Activated CD8-positive, alpha-beta memory T cell treated with anti-CD3 and anti-CD28 coated beads, Interleukin-2, amount 10 ng/mL, durations not matched to agents 7 days and 5 days (primary cell): ENCODE data around the gene YBX3. TPM values are rescaled to one million over a fixed set of nuclear protein-coding genes. Genes with fewer than 3 reads are reported as not detected.

ENCODE experiments used
- ATAC-seq: fragments of 150-1000 bp; cut with Tn5 transposase; one replicate; pipeline ENCODE4 v1.10.0; 2021; ENCODE audit warnings: moderate library complexity
- CTCF ChIA-PET: fragments of 350-600 bp; sonication (Branson Sonifier 250); formaldehyde crosslinking; loops from one replicate; lab custom pipeline; 2021; ENCODE audit warnings: antibody characterized with exemption; lab: Charles Lee
- DNase-seq: peaks from one replicate; pipeline ENCODE4 v3.0.0-alpha.2; 2020
- H3K27ac Mint-ChIP-seq: one replicate; pipeline ENCODE4 v1.8.0; 2021; ENCODE audit warnings: mild to moderate bottlenecking, mixed read lengths
- H3K27me3 Mint-ChIP-seq: one replicate; pipeline ENCODE4 v1.8.0; 2021; ENCODE audit warnings: mixed read lengths
- H3K36me3 Mint-ChIP-seq: one replicate; pipeline ENCODE4 v1.8.0; 2021; ENCODE audit warnings: mild to moderate bottlenecking, mixed read lengths
- H3K4me1 Mint-ChIP-seq: one replicate; pipeline ENCODE4 v1.8.0; 2021; ENCODE audit warnings: mixed read lengths
- H3K4me3 Mint-ChIP-seq: one replicate; pipeline ENCODE4 v1.8.0; 2021; ENCODE audit warnings: mild to moderate bottlenecking, moderate library complexity, mixed read lengths
- H3K9me3 Mint-ChIP-seq: one replicate; pipeline ENCODE4 v1.8.0; 2022; ENCODE audit warnings: low read depth, mixed read lengths
- total RNA-seq, 2 experiments: library from RNA; stranded (reverse); gene quantifications; one replicate each; pipeline ENCODE4 v1.2.3, GENCODE V29; 2021

Gene YBX3
- total RNA-seq, 2 experiments from 2014 or later, result 122 to 139 TPM

DNA sequence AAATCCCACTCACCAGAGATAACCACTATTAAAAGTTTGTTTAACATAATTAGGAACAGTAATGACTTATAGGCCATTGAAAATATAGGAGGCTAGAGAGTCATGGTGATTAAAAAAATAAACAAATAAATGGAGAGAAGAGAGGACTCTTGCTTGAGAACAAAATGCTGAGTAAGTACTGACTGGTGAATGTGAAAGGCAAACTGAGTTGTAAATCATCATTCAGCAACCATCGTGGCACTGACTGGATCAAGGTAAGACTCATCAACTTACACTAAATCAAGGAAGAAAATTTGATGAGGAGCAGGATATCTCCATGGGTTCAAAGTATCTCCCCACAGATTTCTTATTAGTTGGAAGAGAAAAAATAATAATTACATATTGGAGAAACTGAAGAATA is 14.1 kb upstream of the YBX3 start:
- Mint-ChIP-seq H3K9me3 (no peaks in the 10 kb centered on the region), H3K36me3 (no peaks in the 10 kb centered on the region), H3K4me3 (no peak overlapping the region), H3K27me3 (peaks cover 19% of the 10 kb centered on the region), H3K27ac (no peak overlapping the region), H3K4me1 (peaks cover 4% of the 10 kb centered on the region)
- no peak for DNase-seq
- ATAC-seq, result no peak
- CTCF ChIA-PET, result no interaction called here

- CTCF ChIA-PET, result no interaction called here
- Mint-ChIP-seq H3K4me3 (no peak overlapping the region), H3K27me3 (peaks cover 24% of the 10 kb centered on the region)
Observed at GRCh38 chr12:10736463-10736862, 13.3 kb upstream of the YBX3 start.

GRCh38 chr12:10735428-10735827 is 12.3 kb upstream of the YBX3 start:
- H3K4me1 Mint-ChIP-seq, result peaks cover 6% of the 10 kb centered on the region
- no peak overlapping the region for H3K4me3 Mint-ChIP-seq
- H3K27ac Mint-ChIP-seq, result no peak overlapping the region
- CTCF ChIA-PET, result no interaction called here
- no peaks in the 10 kb centered on the region for H3K9me3 Mint-ChIP-seq
- no peaks in the 10 kb centered on the region for H3K36me3 Mint-ChIP-seq
- ATAC-seq, result no peak
- DNase-seq, result no peak
- H3K27me3 Mint-ChIP-seq, result peaks cover 25% of the 10 kb centered on the region

More at GRCh38 chr12:10736463-10736862, 13.3 kb upstream of the YBX3 start:
- Mint-ChIP-seq H3K27ac (no peak overlapping the region), H3K9me3 (no peaks in the 10 kb centered on the region), H3K36me3 (no peaks in the 10 kb centered on the region), H3K4me1 (peaks cover 6% of the 10 kb centered on the region)
- ATAC-seq (no peak), DNase-seq (no peak)

DNA sequence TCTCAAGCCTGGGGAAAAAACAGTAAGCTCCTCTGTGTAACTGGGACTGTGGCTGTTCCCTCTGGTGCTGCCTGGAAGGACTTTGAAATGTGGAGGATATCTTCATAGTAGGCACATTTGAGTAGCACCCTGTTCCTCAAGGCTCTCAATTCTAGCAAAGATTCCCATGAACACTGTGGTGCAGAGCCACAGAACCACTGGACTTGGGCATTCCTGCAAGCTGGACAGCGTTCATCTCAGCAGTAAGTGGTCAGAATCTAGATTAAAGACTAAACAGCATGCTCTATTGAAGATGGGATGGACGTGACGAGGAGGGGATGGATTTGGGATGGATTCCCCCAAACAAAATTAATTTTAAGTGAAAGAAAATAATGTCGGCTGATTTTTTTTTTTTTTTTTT is 9.4 kb upstream of the YBX3 start:
- peaks cover 38% of the 10 kb centered on the region for H3K27me3 Mint-ChIP-seq
- H3K4me1 Mint-ChIP-seq, result peaks cover 2% of the 10 kb centered on the region
- DNase-seq (no peak), ATAC-seq (no peak)
- H3K9me3 Mint-ChIP-seq, result no peaks in the 10 kb centered on the region
- H3K4me3 Mint-ChIP-seq, result no peak overlapping the region
- H3K27ac Mint-ChIP-seq, result no peak overlapping the region
- no peaks in the 10 kb centered on the region for H3K36me3 Mint-ChIP-seq
- CTCF ChIA-PET, result interaction anchor here (1.9 kb wide), 1 partner anchor 18 kb away, joined by 4 read pairs; no protein-coding TSS in a partner anchor

- no peaks in the 10 kb centered on the region for H3K9me3 Mint-ChIP-seq
- ATAC-seq (no peak), DNase-seq (no peak)
- peaks cover 42% of the 10 kb centered on the region for H3K27me3 Mint-ChIP-seq
- no peaks in the 10 kb centered on the region for H3K36me3 Mint-ChIP-seq
- CTCF ChIA-PET, result interaction anchor here (1.9 kb wide), 1 partner anchor 18 kb away, joined by 4 read pairs; no protein-coding TSS in a partner anchor
- H3K4me1 Mint-ChIP-seq, result peaks cover 2% of the 10 kb centered on the region
- H3K27ac Mint-ChIP-seq, result no peak overlapping the region
- no peak overlapping the region for H3K4me3 Mint-ChIP-seq
Observed at GRCh38 chr12:10732066-10732465, 8.9 kb upstream of the YBX3 start.

DNA sequence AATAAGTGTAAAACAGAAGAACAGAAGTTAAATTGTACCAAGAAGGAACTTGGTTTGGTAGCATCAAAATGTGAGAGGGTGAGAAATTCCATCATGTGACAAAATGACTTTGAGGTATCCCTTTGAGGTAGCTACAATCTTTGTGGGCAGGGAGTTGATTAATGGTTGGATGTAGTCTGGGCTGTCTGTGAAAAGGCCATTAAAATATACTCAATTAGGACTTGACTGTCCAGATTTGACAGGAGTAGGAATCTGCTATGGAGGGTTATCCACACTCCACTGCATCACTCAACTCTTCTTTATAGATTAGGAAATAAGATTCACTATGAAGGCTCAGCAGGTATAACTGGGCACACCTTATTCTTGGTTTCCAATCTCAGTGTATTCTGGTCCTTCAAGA is 7.4 kb upstream of the YBX3 start:
- H3K4me1 Mint-ChIP-seq, result peaks cover 2% of the 10 kb centered on the region
- no peak overlapping the region for H3K27ac Mint-ChIP-seq
- CTCF ChIA-PET, result interaction anchor here (2.2 kb wide), 1 partner anchor 19 kb away, joined by 9 read pairs; no protein-coding TSS in a partner anchor
- H3K9me3 Mint-ChIP-seq, result no peaks in the 10 kb centered on the region
- H3K4me3 Mint-ChIP-seq, result no peak overlapping the region
- H3K36me3 Mint-ChIP-seq, result no peaks in the 10 kb centered on the region
- H3K27me3 Mint-ChIP-seq, result peaks cover 52% of the 10 kb centered on the region
- ATAC-seq (no peak), DNase-seq (no peak)

DNA sequence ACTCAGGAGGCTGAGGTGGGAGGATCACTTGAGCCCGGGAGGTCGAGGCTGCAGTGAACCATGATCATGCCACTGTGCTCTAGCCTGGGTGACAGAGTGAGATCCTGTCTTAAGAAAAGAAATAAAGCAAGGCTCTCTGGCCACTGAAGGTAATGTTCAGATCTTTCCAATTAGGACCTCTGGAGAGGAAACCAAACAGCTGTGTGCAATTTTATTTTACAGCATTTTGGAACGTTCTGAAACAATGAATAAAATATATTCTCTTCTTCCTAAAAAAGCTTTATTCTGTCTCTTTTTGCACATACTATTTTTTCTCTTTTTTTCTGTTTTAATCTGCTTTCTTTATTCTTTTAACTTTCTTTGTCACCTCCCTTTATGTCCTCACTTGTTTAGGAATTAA is 5.0 kb upstream of the YBX3 start:
- Mint-ChIP-seq H3K27me3 (peaks cover 64% of the 10 kb centered on the region), H3K27ac (no peak overlapping the region), H3K4me3 (no peak overlapping the region), H3K36me3 (no peaks in the 10 kb centered on the region), H3K9me3 (no peaks in the 10 kb centered on the region), H3K4me1 (peaks cover 12% of the 10 kb centered on the region)
- no peak for ATAC-seq
- no peak for DNase-seq
- CTCF ChIA-PET, result interaction anchor here (1.3 kb wide), 1 partner anchor 22 kb away, joined by 4 read pairs; no protein-coding TSS in a partner anchor

- no peak overlapping the region for H3K27ac Mint-ChIP-seq
- peaks cover 12% of the 10 kb centered on the region for H3K4me1 Mint-ChIP-seq
- H3K36me3 Mint-ChIP-seq, result no peaks in the 10 kb centered on the region
- CTCF ChIA-PET, result no interaction called here
- H3K9me3 Mint-ChIP-seq, result no peaks in the 10 kb centered on the region
- peaks cover 57% of the 10 kb centered on the region for H3K27me3 Mint-ChIP-seq
- ATAC-seq (no peak), DNase-seq (no peak)
- no peak overlapping the region for H3K4me3 Mint-ChIP-seq
Observed at GRCh38 chr12:10726945-10727344, 3.8 kb upstream of the YBX3 start.

DNA sequence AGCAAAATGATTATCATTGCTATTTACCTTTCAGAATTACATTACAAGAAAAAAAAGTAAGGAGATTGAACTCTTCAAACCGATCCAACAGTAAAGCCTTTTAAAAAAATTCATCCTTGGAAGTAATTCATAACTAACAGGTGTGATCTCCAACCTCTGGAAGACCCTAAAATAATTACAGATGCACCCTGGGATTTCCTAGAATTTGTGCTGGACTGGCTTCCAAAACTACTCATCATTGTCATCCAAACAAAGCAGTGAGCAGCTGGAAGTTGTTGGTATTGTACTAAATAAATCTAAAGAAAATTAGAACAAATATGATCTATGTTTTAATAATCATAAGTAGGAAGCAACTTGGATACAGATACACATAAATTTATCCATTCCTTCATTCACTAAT is 1.9 kb upstream of the YBX3 start:
- DNase-seq (no peak), ATAC-seq (no peak)
- Mint-ChIP-seq H3K4me3 (no peak overlapping the region), H3K4me1 (peaks cover 27% of the 10 kb centered on the region), H3K9me3 (no peaks in the 10 kb centered on the region), H3K27me3 (peaks cover 44% of the 10 kb centered on the region), H3K27ac (no peak overlapping the region), H3K36me3 (no peaks in the 10 kb centered on the region)
- CTCF ChIA-PET, result interaction anchor here (1.0 kb wide), 1 partner anchor 25 kb away, joined by 3 read pairs; no protein-coding TSS in a partner anchor

DNA sequence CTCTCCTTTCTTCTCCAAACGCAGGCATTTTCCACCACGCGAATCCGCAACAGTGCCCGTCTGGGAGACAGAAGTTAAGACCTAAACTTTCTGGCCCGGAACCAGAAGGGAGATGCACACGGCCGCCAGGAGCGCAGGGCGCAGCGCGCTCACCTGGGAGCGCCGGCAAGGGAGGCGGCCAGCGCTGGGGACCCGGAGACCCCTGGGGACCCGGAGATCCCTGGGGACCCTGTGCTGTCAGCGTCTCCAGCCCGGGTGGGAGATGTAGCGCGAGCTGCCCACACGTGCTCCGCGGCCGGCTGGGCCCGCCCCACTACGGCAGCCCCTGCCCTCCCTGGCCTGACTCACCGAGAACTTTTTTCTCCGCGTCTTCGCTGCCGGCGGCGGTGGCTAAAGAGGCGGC is 620 bp downstream of the YBX3 start:
- Mint-ChIP-seq H3K9me3 (no peaks in the 10 kb centered on the region), H3K4me3 (peak overlapping the region; percentile 94), H3K36me3 (peaks cover 4% of the 10 kb centered on the region), H3K27ac (peak overlapping the region; percentile 89), H3K4me1 (peaks cover 43% of the 10 kb centered on the region), H3K27me3 (peaks cover 34% of the 10 kb centered on the region)
- DNase-seq (peak; percentile 66), ATAC-seq (peak; percentile 60)
- CTCF ChIA-PET, result interaction anchor here (0.6 to 1.6 kb wide), 3 partner anchors 11 to 332 kb away, joined by 3 read pairs; no protein-coding TSS in a partner anchor

DNA sequence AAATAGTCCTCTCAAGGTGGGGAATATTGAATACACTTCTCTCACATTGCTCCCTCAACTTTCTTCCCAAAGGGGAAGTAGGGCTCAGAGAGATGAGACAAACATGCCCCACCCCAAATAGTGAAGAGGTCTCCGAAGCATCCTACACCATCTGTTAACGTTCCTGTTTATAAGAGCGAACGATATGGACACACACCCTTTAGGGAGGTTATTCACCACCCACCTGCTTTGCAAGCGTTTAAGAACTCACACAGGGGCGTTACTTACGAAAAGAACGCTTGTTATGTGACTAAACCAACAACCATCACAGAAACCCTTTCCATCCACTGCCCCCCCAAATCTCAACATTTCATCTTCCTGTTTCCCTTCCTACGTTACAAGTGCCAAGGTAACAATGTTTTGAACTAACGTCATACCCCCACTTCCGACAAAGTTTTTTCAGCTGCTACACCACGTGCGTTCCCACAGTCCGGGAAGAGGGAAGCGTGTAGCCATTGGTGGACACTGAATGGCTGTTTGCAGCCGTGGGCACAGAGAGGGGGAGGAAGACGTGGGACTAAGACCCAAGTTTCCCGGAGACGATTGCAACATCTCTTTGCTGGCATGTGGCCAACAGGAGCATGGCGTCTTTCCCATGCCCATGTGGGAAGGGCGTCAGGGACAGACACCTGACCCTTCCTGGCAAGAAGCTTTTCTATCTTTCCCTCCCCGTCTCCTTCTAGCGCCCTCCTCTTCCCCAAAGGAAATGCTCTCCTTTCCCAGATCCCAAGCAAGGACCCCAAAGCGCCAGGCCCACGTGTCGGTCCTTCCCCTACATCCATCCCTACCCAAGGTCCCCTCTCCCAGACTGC is 1.2 kb downstream of the YBX3 start:
- no peaks in the 10 kb centered on the region for H3K9me3 Mint-ChIP-seq
- ATAC-seq (peak; percentile 66), DNase-seq (peak; percentile 82)
- H3K4me3 Mint-ChIP-seq, result peak overlapping the region; percentile 94
- CTCF ChIA-PET, result interaction anchor here (0.6 to 1.5 kb wide), 2 partner anchors 13 to 331 kb away, joined by 3 read pairs; no protein-coding TSS in a partner anchor
- H3K27me3 Mint-ChIP-seq, result peaks cover 29% of the 10 kb centered on the region
- peaks cover 48% of the 10 kb centered on the region for H3K4me1 Mint-ChIP-seq
- peaks cover 10% of the 10 kb centered on the region for H3K36me3 Mint-ChIP-seq
- H3K27ac Mint-ChIP-seq, result peak overlapping the region; percentile 89

GRCh38 chr12:10720974-10721650 is 2.0 kb downstream of the YBX3 start:
- no peaks in the 10 kb centered on the region for H3K9me3 Mint-ChIP-seq
- H3K27ac Mint-ChIP-seq, result peak overlapping the region; percentile 89
- H3K36me3 Mint-ChIP-seq, result peaks cover 15% of the 10 kb centered on the region
- H3K4me1 Mint-ChIP-seq, result peaks cover 53% of the 10 kb centered on the region
- ATAC-seq (no peak), DNase-seq (no peak)
- peak overlapping the region; percentile 94 for H3K4me3 Mint-ChIP-seq
- CTCF ChIA-PET, result no interaction called here
- peaks cover 25% of the 10 kb centered on the region for H3K27me3 Mint-ChIP-seq

DNA sequence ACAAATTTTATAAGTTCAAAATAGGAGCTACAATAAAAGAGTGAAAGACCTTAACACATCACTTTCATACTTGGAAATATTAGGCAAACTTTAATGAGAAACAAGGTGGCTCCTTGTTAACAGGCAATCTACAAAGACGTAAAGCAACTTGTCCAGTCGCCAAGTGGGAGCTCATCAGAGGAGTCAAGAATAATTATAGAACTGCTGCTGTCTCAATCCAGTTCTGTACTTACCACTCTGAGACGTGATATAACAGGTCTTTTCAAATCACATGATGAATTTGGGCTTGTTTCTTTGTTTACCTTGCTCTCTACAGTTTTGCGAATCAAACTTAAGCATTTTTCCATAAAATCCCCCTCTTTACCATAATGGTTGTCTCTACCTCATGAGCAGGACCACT is 3.6 kb downstream of the YBX3 start:
- peaks cover 23% of the 10 kb centered on the region for H3K36me3 Mint-ChIP-seq

More for the DNA sequence above, 3.6 kb downstream of the YBX3 start:
- Mint-ChIP-seq H3K27ac (no peak overlapping the region), H3K4me3 (no peak overlapping the region), H3K4me1 (peaks cover 62% of the 10 kb centered on the region), H3K9me3 (no peaks in the 10 kb centered on the region), H3K27me3 (peaks cover 11% of the 10 kb centered on the region)
- CTCF ChIA-PET, result interaction anchor here (1.0 to 1.3 kb wide), 3 partner anchors 9 to 41 kb away, joined by 3 to 5 read pairs (median 4); no protein-coding TSS in a partner anchor
- DNase-seq (no peak), ATAC-seq (no peak)
